ENCODE measurements around the gene C17orf113.

Gene C17orf113

GRCh38 chr17:42056635-42057034 lies 6.2 kb upstream of the C17orf113 start:
- TF ChIP-seq CTCF (conservative IDR thresholded peaks at IDR 0.05), result no peak
- H3K27ac ChIP-seq, result no peak overlapping the region

GRCh38 chr17:42055496-42055895 lies 5.1 kb upstream of the C17orf113 start:
- no peak for TF ChIP-seq CTCF (conservative IDR thresholded peaks at IDR 0.05)
- H3K27ac ChIP-seq, result no peak overlapping the region

- H3K27ac ChIP-seq, result no peak overlapping the region
- TF ChIP-seq CTCF (conservative IDR thresholded peaks at IDR 0.05), result no peak
Observed at GRCh38 chr17:42055027-42055426, 4.6 kb upstream of the C17orf113 start.

- no peak for TF ChIP-seq CTCF (conservative IDR thresholded peaks at IDR 0.05)
- H3K27ac ChIP-seq, result no peak overlapping the region
Observed at GRCh38 chr17:42053731-42054500, 3.5 kb upstream of the C17orf113 start.

- no peak for TF ChIP-seq CTCF (conservative IDR thresholded peaks at IDR 0.05)
- no peak overlapping the region for H3K27ac ChIP-seq
Observed at GRCh38 chr17:42052346-42052877, 2.0 kb upstream of the C17orf113 start.

- H3K27ac ChIP-seq, result no peak overlapping the region
- no peak for TF ChIP-seq CTCF (conservative IDR thresholded peaks at IDR 0.05)
Observed at GRCh38 chr17:42051645-42052044, 1.2 kb upstream of the C17orf113 start.

GRCh38 chr17:42051013-42051400 lies 606 bp upstream of the C17orf113 start:
- no peak for TF ChIP-seq CTCF (conservative IDR thresholded peaks at IDR 0.05)
- peak overlapping the region; percentile 62; the same call in 1 of the 2 replicates for H3K27ac ChIP-seq
